ENCODE measurements around the gene TPRN.

The TPRN gene

GRCh38 chr9:137158625-137159024 is 41.9 kb downstream of the TPRN start:
- no peak for DNase-seq

- no peak for DNase-seq
Measured at GRCh38 chr9:137157618-137158415, 42.7 kb downstream of the TPRN start.

- peak; percentile 43 for DNase-seq
Measured at GRCh38 chr9:137156567-137157375, 43.8 kb downstream of the TPRN start.

- DNase-seq, result no peak
Measured at GRCh38 chr9:137152844-137153405, 47.6 kb downstream of the TPRN start.

- peak; percentile 34 for DNase-seq
Measured at GRCh38 chr9:137150617-137151457, 49.7 kb downstream of the TPRN start.

GRCh38 chr9:137149942-137150616 is 50.5 kb downstream of the TPRN start:
- no peak for DNase-seq

GRCh38 chr9:137149363-137149762 is 51.2 kb downstream of the TPRN start:
- DNase-seq, result no peak

- DNase-seq, result no peak
Measured at GRCh38 chr9:137148661-137149060, 51.9 kb downstream of the TPRN start.

GRCh38 chr9:137148242-137148641 is 52.3 kb downstream of the TPRN start:
- DNase-seq, result no peak

GRCh38 chr9:137147793-137148160 is 52.8 kb downstream of the TPRN start:
- no peak for DNase-seq

- no peak for DNase-seq
Measured at GRCh38 chr9:137147091-137147792, 53.3 kb downstream of the TPRN start.

- no peak for DNase-seq
Measured at GRCh38 chr9:137146527-137146918, 54.0 kb downstream of the TPRN start.

- DNase-seq, result no peak
Measured at GRCh38 chr9:137145731-137146526, 54.6 kb downstream of the TPRN start.

GRCh38 chr9:137143459-137143858 is 57.1 kb downstream of the TPRN start:
- no peak for DNase-seq

- DNase-seq, result no peak
Measured at GRCh38 chr9:137141976-137142936, 58.3 kb downstream of the TPRN start.
